DMS79 treated with DMSO at 0.1 percent for 48 hours (cell line): ENCODE data around the gene RNF41.

ENCODE experiments used
- DNase-seq: peaks from one replicate; lab custom pipeline; 2025; lab: John Stamatoyannopoulos, UW

RNF41 gene

GRCh38 chr12:56243731-56244181 is 22.0 kb upstream of the RNF41 start:
- no peak for DNase-seq

GRCh38 chr12:56242986-56243385 is 21.3 kb upstream of the RNF41 start:
- no peak for DNase-seq

GRCh38 chr12:56241424-56242303 is 19.9 kb upstream of the RNF41 start:
- no peak for DNase-seq

GRCh38 chr12:56237552-56237951 is 15.8 kb upstream of the RNF41 start:
- DNase-seq, result no peak

DNA sequence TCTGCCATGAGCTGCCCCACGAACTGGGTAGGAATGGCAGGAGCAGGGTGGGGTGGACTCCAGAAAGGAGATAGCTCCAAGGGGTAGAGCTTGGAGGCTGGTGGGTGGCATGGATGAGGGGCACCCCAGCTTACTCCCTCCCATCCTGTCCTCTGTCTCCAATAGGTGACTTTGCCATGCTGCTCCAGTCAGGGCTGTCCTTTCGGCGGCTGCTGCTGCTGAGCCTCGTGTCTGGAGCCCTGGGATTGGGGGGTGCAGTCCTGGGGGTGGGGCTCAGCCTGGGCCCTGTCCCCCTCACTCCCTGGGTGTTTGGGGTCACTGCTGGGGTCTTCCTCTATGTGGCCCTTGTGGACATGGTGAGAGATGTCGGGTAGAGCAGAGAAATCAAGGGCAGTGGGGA is 15.3 kb upstream of the RNF41 start:
- DNase-seq, result no peak

GRCh38 chr12:56236091-56236490 is 14.4 kb upstream of the RNF41 start:
- no peak for DNase-seq

GRCh38 chr12:56234746-56235436 is 13.2 kb upstream of the RNF41 start:
- DNase-seq, result no peak

- DNase-seq, result no peak
Observed at GRCh38 chr12:56231184-56231582, 9.5 kb upstream of the RNF41 start.

DNA sequence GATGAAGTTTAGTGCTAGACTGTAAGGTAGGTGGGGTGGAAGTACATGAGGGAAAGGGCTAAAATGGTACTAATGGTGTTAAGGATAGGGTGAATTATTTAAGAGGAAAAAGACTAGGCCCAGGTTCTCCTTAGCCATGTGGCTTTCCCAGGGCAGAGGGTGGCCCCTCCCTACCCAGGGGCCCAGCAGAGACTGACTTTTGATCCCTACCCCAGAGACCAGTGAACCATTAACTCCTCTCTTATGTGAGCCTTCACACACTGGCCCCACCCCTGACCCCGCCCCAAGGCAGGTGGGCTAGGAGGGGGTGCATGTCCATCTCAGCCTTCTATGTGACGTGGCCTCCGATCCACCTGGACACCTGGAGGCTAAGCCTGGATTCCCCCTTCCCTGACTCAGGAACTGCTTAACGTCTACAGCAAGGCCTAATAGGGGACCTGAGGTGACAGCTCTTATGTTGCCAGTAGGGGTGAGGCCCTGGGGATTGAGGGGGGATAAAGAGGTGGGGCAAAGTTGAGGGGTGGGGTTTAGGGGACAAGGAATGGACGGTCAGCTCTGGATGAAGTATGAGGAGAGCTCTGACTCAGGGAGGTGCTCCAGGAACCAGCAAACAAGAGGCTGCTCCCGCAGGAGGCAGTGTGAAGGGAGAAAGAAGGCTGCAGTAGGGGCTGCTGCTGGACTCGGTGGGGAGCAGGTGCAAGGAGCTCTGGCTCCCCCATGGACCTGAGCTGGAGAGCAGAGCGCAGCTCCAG is 8.9 kb upstream of the RNF41 start:
- DNase-seq, result no peak

- no peak for DNase-seq
Observed at GRCh38 chr12:56229916-56230431, 8.3 kb upstream of the RNF41 start, which contains the start of gene SLC39A5. SLC39A5 (plus strand) TSS chr12:56230051; CDS start chr12:56231275, 1,224 bp downstream.

DNA sequence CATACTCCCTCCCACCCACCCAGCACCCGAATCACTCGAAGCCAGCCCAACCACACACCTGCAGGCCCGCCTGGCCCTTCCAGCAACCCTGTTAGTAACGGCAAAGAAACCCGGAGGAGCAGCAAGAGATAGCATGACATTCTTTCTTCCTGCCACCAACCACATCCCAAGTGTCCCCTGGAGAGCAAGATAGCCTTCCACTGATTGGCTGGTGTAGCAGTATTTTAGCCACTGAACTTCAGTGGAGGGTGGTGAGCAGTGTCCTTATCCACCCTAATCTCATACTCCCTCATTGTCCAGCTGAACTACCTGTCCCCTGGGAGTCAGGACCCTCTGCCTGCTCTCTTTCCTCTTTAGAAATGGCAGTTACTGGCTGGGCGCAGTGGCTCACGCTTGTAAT is 7.4 kb upstream of the RNF41 start:
- DNase-seq, result no peak

DNA sequence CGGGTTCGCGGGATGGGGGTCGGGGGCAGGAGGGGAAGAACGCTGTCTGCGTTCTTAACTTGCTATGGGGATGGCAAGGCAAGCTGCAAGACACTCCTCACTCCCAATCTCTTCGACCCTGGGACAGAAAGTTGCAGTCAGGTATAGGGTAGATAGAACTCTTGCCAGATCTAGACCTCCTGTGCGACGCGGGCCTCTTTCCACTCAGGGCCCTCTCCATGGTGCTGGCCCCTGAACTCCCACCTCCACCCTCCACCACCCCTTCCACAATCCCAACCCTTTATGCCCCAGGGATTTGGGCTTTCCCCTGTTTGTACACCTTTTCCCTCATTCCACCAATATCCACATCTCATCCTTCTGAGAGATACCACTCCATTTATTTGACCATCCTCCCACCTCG is 3.2 kb upstream of the RNF41 start:
- no peak for DNase-seq

DNA sequence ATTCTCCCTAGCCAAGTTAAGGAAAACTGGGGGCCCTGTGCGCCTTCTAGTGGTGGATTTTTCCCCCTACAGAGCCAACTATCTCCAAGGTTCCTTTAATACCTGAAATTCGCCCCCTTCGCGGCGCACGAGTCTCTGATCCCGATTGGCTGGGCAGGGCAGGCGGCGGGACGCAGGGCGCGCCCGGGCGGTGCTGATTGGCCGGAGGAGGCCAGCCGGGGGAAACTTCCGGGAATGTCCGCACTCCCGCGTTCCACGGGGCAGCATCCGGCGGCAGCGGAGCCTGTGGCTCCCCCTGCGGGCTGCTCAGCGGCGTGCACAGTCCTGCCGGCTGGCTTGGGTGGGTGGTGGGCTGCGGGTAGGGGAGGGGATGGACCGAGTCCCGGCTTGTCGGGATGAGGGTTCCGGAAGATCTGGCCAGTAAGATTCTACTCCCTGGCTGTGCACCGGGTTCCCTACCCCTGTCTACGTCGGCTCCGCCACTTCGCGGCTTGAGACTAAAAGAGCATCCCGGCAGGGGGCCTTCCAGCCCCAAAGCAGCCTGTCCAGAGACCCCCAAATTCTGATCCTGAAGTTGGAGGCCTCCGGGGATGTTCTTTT is 2.5 kb upstream of the RNF41 start, which contains the start of gene NABP2:
TSS of gene NABP2 (plus strand) at position 241 of the 600 bp plus-strand sequence. CDS start 515 bp downstream, outside the sequence.
- DNase-seq, result peak; percentile 87

GRCh38 chr12:56223571-56224101 is 1.9 kb upstream of the RNF41 start:
- no peak for DNase-seq

DNA sequence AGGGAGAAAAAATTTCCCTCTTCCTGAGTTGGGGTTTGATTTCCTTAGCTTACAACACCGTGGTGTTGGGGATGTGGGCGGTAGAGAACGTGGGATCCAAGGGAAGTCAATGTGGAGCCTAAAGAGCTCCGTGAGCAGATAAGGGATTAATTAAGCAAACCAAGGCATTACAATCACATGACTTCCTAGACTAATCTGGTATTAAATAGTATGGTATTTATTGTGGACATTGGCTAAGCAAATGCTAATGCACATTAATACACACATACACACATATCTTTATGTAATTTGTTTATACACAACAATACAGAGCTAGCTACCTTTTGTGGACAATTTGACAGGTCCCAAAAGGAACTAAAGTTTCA is 791 bp upstream of the RNF41 start:
- DNase-seq, result no peak

DNA sequence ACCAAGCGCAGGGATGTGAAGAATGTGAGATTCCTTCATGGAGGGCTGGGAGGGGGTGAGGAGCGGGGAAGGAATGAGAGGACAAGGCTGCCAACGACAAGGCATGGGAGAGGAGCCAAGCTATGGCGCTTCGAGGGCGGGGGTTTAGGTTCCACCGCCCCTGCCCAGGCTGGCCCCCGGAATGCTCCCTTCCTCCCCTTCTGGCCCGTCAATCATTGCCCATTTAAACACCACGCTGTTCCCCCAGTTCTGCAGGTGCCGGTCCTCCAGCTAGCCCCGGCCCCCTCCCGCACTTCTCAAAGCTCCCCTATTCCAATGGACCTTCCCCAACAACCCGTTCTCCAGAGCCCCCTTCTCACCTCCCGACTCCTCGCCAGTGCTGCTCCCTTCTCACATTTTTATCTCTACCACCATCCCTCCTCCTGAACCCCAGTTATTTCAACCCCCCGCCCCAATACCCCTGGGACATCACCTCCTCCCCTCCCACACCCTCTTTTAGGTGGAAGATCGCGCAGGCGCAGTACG is 428 bp downstream of the RNF41 start:
- DNase-seq, result peak; percentile 12

DNA sequence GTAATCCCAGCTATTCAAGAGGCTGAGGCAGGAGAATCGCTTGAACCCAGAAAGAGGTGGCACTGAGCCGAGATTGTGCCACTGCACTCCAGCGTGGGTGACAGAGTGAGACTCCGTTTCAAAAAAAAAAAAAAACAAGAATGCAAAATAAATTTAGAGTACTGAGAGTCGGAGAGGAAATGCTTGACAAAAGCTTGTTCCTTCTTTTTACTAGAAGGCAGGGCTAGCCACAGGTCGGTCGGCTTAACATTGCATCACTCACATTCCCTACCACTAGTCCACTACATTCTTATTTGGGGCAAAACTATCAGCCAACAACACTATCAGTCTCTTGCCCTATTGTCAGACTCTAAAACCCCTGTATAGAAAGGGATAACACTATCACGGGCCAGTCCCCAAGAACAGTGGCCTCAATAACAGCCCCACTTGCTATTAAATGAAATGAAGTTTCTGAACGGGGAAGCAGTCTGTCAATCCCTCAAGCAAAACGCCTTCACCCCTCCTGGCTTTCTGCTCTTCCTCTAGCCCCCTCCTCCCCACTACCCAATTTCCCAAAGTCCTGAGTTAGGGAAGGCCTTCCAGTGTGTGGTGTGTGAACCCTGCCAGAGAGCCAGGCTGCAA is 1.0 kb downstream of the RNF41 start:
- no peak for DNase-seq

DNA sequence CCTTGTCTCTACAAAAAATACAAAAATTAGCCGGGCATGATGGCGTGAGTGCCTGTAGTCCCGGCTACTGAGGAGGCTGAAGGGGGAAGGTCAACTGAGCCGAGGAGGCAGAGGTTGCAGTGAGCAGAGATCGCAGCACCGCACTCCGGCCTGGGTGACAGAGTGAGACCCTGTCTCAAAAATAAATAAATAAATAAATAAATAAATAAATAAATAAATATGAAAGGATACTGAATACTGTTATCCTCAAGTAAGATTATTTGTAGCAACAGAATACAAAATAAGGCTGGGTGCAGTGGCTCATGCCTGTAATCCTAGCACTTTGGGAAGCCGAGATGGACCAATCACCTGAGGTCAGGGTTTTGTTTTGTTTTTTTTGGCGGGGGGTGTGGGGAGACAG is 1.9 kb downstream of the RNF41 start:
- no peak for DNase-seq

DNA sequence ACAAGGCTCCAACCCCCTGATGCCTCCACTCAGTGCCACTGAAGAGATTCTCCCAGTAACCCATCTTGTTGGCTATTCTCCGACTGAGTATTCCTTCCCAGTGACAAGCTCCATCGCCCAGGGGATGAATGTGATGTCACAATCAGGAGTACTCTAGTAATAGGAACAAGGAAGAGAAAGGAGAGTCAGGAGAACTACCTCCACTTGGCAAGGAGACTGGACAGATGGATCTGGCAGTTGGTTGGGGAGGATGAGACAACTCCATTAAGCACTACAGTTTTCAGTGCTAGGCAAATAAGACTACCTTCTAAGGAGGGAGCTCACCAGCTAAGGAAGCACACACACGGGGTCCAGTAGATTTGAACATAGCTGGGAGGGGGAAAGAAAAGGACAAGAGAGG is 5.3 kb downstream of the RNF41 start:
- no peak for DNase-seq

GRCh38 chr12:56213878-56214277 is 7.8 kb downstream of the RNF41 start:
- DNase-seq, result no peak

GRCh38 chr12:56212361-56212760 is 9.4 kb downstream of the RNF41 start:
- DNase-seq, result no peak
